MM.1S (cell line): ENCODE data around the gene CCDC88B.

ENCODE experiments used
- DNase-seq: peaks from one replicate; pipeline ENCODE4 v3.0.0-alpha.2; 2015
- H2AFZ ChIP-seq: fragments of 300-600 bp; sonication (generic); 2 replicates; pipeline ENCODE4 v1.6.0; 2016; ENCODE audit warnings: antibody characterized with exemption, low read length
- H3F3A ChIP-seq: fragments of 300-600 bp; sonication (generic); 2 replicates; pipeline ENCODE4 v1.6.1; 2016; ENCODE audit warnings: mild to moderate bottlenecking, antibody characterized with exemption, low read length, moderate library complexity, mixed read lengths; ENCODE audit not compliant: insufficient read depth
- H3K27ac ChIP-seq: fragments of 300-600 bp; sonication (generic); 2 replicates; pipeline ENCODE4 v1.5.1; 2016; ENCODE audit warnings: mild to moderate bottlenecking, low read length
- H3K27me3 ChIP-seq: fragments of 300-600 bp; sonication (generic); replicated peaks from 2 replicates; pipeline ENCODE4 v1.6.0; 2016; ENCODE audit warnings: low read length; ENCODE audit not compliant: insufficient read depth
- H3K36me3 ChIP-seq: fragments of 300-600 bp; sonication (generic); replicated peaks from 2 replicates; pipeline ENCODE4 v1.6.1; 2016; ENCODE audit warnings: mild to moderate bottlenecking, low read length, mixed read lengths; ENCODE audit not compliant: insufficient read depth
- H3K4me1 ChIP-seq: fragments of 300-600 bp; sonication (generic); 2 replicates; pipeline ENCODE4 v1.6.1; 2016; ENCODE audit warnings: low read length, mixed read lengths
- H3K4me2 ChIP-seq: fragments of 300-600 bp; sonication (generic); 2 replicates; pipeline ENCODE4 v1.6.0; 2016; ENCODE audit warnings: low read depth, low read length
- H3K4me3 ChIP-seq: fragments of 300-600 bp; sonication (generic); 2 replicates; pipeline ENCODE4 v1.5.1; 2016; ENCODE audit warnings: low read length, mixed read lengths
- H3K79me2 ChIP-seq: fragments of 300-600 bp; sonication (generic); 2 replicates; pipeline ENCODE4 v1.6.1; 2016; ENCODE audit warnings: mixed run types, low read length, mixed read lengths
- H3K9ac ChIP-seq: fragments of 300-600 bp; sonication (generic); 2 replicates; pipeline ENCODE4 v1.6.1; 2016; ENCODE audit warnings: low read length, mixed read lengths
- H3K9me2 ChIP-seq: fragments of 300-600 bp; sonication (generic); replicated peaks from 2 replicates; pipeline ENCODE4 v1.6.1; 2016; ENCODE audit warnings: mild to moderate bottlenecking, low read length, mixed read lengths; ENCODE audit not compliant: insufficient read depth
- H3K9me3 ChIP-seq: fragments of 300-600 bp; sonication (generic); replicated peaks from 2 replicates; pipeline ENCODE4 v1.6.1; 2016; ENCODE audit warnings: mild to moderate bottlenecking, low read length, mixed read lengths; ENCODE audit not compliant: insufficient read depth
- H4K20me1 ChIP-seq: fragments of 300-600 bp; sonication (generic); 2 replicates; pipeline ENCODE4 v1.6.1; 2016; ENCODE audit warnings: mild to moderate bottlenecking, low read length, moderate library complexity, mixed read lengths; ENCODE audit not compliant: insufficient read depth
- EZH2 ChIP-seq: fragments of 300-600 bp; sonication (generic); optimal IDR thresholded peaks from 2 replicates; pipeline ENCODE3; 2017; ENCODE audit warnings: low read depth, mild to moderate bottlenecking, antibody characterized with exemption, low read length, mixed read lengths
- EZH2phosphoT487 ChIP-seq: fragments of 300-600 bp; sonication (generic); IDR thresholded peaks from 2 replicates; pipeline ENCODE4 v1.6.1; 2018; ENCODE audit warnings: antibody characterized with exemption, low read length
- TF ChIP-seq, protein P1 (sequence below): fragments of 300-600 bp; sonication (generic); IDR thresholded peaks from 2 replicates; pipeline ENCODE4 v1.5.1; 2016; ENCODE audit warnings: antibody characterized with exemption, low read length, mixed read lengths

Gene CCDC88B

DNA sequence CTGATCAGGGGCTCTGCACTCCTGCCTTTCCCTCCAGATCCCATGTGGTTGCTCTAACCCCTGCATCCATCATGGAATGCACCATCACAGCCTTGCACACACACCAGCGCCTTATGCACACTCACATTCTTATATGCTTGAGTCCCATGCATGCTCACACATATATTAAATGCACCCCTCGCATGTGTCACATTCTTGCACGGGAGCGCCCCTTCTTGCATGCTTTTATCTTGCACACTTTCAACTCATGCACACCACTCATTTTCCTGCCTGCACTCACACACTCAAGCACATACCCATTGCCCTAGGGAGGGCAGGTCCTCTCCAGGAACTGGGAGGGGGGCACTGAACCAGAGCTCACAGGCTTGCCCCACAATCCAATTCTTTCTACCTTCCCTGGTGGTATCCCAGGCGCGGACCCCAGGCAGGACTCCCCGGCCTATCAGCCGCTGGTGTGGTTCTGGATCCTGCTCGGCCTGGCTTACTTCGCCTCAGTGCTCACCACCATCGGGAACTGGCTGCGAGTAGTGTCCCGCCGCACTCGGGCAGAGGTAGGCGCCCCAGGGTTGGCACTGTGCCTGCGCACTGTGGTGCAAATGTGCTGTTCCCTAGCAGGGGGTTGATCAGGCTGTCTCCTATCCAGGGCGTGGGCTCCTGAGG lies 42.2 kb upstream of the CCDC88B start:
- TF ChIP-seq, protein P1, sequence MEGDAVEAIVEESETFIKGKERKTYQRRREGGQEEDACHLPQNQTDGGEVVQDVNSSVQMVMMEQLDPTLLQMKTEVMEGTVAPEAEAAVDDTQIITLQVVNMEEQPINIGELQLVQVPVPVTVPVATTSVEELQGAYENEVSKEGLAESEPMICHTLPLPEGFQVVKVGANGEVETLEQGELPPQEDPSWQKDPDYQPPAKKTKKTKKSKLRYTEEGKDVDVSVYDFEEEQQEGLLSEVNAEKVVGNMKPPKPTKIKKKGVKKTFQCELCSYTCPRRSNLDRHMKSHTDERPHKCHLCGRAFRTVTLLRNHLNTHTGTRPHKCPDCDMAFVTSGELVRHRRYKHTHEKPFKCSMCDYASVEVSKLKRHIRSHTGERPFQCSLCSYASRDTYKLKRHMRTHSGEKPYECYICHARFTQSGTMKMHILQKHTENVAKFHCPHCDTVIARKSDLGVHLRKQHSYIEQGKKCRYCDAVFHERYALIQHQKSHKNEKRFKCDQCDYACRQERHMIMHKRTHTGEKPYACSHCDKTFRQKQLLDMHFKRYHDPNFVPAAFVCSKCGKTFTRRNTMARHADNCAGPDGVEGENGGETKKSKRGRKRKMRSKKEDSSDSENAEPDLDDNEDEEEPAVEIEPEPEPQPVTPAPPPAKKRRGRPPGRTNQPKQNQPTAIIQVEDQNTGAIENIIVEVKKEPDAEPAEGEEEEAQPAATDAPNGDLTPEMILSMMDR: no peak
- no peak for TF ChIP-seq EZH2
- TF ChIP-seq EZH2phosphoT487: no peak; the same call in 1 of the 2 replicates
- Histone ChIP-seq H2AFZ (no peak overlapping the region), H3F3A (no peaks in the 10 kb centered on the region), H3K9me2 (no peaks in the 10 kb centered on the region), H3K27ac (no peak overlapping the region), H3K4me2 (no peak overlapping the region), H3K36me3 (no peaks in the 10 kb centered on the region), H3K4me1 (peaks cover 6% of the 10 kb centered on the region), H3K79me2 (no peaks in the 10 kb centered on the region), H4K20me1 (no peaks in the 10 kb centered on the region), H3K4me3 (no peak overlapping the region), H3K27me3 (peaks cover 81% of the 10 kb centered on the region), H3K9ac (no peak overlapping the region), H3K9me3 (no peaks in the 10 kb centered on the region)
- peak; percentile 1 for DNase-seq

DNA sequence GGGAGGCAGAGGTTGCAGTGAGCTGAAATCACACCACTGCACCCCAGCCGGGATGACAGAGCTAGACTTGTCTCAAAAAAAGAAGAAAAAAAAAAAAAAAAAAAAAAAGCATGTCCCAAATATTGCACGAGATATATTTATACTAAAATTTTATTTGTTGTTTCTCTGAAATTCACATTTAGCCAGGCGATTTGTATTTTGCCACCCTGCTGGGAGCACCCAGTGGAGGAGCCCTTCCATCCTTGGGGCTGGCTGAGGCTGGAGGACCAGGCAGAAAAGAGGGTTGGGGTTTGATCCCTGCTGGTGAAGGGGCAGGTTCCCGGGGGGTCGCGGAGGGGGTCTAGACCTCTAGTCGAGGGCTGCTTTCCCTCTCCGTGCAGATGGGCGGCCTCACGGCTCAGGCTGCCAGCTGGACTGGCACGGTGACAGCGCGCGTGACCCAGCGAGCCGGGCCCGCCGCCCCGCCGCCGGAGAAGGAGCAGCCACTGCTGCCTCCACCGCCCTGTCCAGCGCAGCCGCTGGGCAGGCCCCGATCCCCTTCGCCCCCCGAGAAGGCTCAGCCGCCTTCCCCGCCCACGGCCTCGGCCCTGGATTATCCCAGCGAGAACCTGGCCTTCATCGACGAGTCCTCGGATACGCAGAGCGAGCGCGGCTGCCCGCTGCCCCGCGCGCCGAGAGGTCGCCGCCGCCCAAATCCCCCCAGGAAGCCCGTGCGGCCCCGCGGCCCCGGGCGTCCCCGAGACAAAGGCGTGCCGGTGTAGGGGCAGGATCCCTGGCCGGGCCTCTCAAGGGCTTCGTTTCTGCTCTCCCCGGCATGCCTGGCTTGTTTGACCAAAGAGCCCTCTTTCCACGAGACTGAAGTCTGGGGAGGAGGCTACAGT lies 40.8 kb upstream of the CCDC88B start:
- peak; percentile 4 for DNase-seq
- H3K9ac ChIP-seq: no peak overlapping the region

DNA sequence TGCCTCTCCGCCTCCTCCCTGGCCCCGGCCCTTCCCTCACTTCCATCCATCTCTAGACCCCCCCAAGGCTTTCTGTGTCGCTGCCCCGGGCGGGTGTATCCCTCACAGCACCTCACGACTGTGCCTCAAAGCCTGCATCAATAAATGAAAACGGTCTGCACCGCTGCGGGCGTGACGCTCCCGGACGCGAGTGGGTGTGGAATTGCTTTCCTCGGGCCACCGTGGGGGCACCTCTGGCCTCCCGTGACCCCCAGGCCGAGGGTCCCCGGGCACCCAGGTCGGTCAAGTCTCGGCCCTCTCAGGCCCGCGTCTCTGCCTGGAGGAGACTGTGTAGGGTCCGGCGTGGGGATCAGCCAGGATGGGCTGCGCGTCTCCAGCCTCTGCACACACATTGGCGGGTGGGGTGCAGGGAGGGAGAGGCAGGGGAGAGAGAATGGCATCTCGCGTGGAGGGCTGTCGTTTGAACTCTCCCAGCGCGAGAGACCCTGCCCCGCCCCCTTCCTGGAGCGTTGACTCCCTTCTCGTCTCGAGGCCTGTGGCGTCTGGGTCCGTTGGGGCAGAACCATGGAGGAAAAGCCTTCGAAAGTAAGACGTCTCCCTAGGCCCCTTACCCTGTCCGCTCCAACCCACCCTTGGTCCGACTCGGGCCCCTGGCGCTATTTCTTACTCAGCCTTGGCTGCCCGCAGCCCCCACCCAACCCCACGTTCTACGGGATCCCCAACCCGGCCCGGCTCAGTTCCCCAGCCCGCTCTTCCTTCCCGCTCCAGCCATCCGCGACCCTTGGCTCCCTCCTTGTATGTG lies 40.0 kb upstream of the CCDC88B start, which contains the start of gene CATSPERZ:
Gene CATSPERZ, plus strand, starts transcription at position 512 of the 802 bp plus-strand sequence. Its CDS starts 53 bp downstream, at position 565.
- Histone ChIP-seq H3K27ac (no peak within 1 kb of the TSS), H3K4me3 (peak within 1 kb of the TSS; percentile 42), H3K4me2 (peak within 1 kb of the TSS; percentile 87), H4K20me1 (no peaks in the 10 kb centered on the region), H3K27me3 (peaks cover 63% of the 10 kb centered on the region), H3K9me3 (no peaks in the 10 kb centered on the region), H3K9ac (no peak within 1 kb of the TSS), H3K79me2 (no peaks in the 10 kb centered on the region), H3F3A (peaks cover 18% of the 10 kb centered on the region), H3K9me2 (no peaks in the 10 kb centered on the region), H2AFZ (peak within 1 kb of the TSS; percentile 23), H3K36me3 (no peaks in the 10 kb centered on the region), H3K4me1 (peaks cover 16% of the 10 kb centered on the region)
- peak; percentile 1 for DNase-seq
- no peak for TF ChIP-seq EZH2
- TF ChIP-seq EZH2phosphoT487: no peak
- TF ChIP-seq, protein P1: no peak

More for the DNA sequence above, 40.8 kb upstream of the CCDC88B start:
- Histone ChIP-seq H3K27ac (no peak overlapping the region), H4K20me1 (no peaks in the 10 kb centered on the region), H3K27me3 (peaks cover 71% of the 10 kb centered on the region), H2AFZ (no peak overlapping the region), H3K4me2 (no peak overlapping the region), H3K4me1 (peaks cover 16% of the 10 kb centered on the region), H3F3A (peaks cover 11% of the 10 kb centered on the region), H3K4me3 (no peak overlapping the region), H3K36me3 (no peaks in the 10 kb centered on the region), H3K9me2 (no peaks in the 10 kb centered on the region), H3K9me3 (no peaks in the 10 kb centered on the region), H3K79me2 (no peaks in the 10 kb centered on the region)
- no peak for TF ChIP-seq EZH2phosphoT487
- no peak for TF ChIP-seq EZH2
- TF ChIP-seq, protein P1: no peak
